Activated T-cell treated with anti-CD3 and anti-CD28 coated beads for 48 hours (primary cell): ENCODE measurements around the gene CYP26A1.
"Not testable (repeated sequence)": the region's sequence is repeated elsewhere in the genome, so short reads cannot be mapped to it uniquely, and the experiment has no call there.

ENCODE experiments used
- DNase-seq: peaks from one replicate; pipeline ENCODE4 v3.0.0-alpha.2; 2020; ENCODE audit warnings: low read depth

The CYP26A1 gene

GRCh38 chr10:93080350-93081046 is 6.8 kb downstream of the CYP26A1 start:
- no peak for DNase-seq

GRCh38 chr10:93081318-93081717 is 7.6 kb downstream of the CYP26A1 start:
- DNase-seq: no peak

DNA sequence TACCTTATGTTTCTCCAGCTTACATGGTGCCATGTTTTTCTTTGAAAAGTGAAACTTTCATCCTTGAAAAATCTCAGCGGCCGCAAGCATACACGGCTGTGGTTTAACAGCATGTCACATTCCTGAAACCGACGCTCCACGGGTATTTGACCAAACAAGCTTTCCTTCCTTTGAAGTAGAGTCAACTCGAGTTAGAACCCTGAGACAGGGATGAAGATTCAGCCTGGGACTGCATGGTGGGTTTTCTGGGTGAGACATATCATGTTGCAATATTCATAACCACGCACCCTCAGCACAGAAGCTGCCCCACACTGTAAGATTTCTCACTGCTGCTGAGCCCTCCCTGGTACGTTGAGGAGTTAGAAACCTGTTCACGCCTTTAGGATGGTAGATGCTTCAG is 8.1 kb downstream of the CYP26A1 start:
- no peak for DNase-seq

DNA sequence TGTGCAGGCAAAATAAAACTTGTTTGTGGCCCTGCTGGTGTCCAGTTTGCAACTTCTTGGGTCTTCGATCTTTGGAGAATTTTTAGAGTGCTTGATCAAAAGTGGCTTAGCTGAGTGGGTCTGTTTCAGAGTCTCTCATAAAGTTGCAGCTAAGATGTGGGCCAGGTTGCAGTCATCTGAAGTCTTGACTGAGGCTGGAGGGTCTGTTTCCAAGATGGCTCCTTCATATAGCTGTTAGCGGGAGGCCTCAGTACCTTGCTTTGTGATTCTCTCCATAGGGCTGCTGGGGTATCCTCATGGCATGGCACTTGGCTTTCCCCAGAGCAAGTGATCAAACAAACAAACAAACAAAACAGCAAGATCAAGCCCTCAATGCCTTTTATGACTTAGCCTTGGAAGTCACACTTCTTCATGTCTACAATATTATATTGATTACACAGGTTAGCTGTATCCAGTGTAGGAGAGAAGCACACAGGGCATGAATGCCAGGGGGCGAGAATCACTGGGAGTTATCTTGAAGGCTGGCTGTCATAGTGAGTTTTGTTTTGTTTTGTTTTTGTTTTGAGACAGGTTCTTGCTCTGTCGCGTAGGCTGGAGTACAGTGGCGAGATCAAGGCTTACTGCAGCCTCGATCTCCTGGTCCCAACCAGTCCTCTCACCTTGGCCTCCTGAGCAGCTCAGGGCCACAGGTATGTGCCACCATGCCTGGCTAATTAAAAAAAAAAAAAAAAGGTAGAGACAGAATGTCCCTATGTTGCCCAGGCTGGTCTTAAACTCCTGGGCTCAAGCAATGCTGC is 10.2 kb downstream of the CYP26A1 start:
- DNase-seq: no peak

DNA sequence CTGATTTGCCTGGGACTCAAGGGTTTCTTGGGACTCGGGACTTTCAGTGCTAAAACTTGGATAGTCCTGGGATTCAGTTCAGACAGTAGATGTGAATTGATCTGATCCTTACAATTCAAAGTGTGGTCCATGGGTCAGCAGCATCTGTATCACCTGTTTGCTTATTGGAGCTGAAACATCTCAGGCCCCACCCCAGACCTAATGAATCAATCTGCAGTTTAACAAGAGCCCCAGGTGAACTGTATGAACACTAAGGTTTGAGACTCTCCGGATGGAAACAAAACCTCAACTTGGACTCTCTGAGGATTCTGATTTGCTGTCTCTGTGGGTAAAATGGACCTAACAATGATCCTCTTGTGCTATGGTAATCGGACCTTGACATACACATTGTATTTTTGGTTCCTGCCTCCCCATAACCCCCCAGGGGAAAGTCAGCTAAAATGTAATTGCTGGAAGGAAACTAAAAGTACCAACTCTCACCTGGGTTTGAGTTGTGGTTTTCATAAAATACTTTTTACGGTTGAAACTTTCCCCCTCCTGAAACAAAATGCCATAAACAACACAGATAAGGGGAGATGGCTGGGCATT is 11.7 kb downstream of the CYP26A1 start:
- no peak for DNase-seq

DNA sequence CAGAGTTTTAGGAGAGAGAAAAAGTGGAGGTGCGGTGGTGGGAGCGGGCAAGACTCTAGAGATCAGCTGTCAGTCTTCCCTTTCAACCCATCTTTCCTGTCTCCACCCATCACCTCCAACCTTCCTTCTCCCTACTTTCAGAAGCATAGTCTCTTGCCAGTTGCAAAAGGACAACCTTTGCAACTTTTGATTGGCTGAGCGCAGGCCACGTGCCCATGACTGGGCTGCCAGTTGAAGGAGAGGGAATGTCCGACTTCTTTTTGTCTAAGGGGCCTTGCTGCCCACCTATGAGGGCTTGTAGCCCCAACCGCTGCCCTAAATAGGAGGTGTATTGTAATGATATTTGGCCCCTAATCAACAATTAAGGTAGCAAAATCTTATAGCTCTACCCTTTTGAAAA is 12.6 kb downstream of the CYP26A1 start:
- DNase-seq: no peak

GRCh38 chr10:93087846-93088245 is 14.2 kb downstream of the CYP26A1 start:
- no peak for DNase-seq

- no peak for DNase-seq
These were observed 14.8 kb downstream of the CYP26A1 start for GRCh38 chr10:93088466-93088865.

DNA sequence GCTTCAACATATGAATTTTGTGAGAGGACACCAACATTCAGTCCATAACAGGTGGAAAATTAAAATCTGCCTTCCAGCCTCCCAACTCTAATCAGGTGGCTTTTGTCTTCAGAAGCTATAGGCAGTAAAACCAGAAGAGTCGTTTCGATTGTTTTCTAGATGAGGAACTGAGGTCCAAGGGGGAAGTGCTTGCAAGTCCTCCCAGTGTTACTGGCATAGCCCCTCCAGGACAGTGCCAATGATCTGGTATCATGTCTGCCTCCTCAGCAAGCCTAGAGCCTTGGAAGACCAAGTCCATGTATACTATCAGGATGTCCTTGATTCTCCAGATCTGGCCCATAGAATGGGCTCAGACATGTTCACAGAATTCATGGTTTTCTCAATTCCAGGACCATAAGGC is 16.9 kb downstream of the CYP26A1 start:
- no peak for DNase-seq

DNA sequence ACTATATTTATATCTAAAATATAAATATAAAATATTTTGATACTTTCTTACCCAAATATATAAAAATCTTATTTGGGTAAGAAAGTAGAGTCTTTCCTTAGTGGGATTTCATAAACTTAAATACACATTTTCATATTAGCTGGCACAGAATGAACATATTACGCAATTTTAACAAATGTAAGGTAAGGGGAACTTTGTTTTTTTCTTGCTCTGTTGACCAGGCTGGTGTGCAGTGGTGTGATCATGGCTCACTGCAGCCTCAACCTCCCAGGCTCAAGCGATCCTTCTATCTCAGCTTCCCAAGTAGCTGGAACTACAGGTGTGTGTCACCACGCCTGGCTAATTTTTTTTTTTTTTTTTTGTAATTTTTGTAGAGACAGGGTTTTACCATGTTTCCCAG is 18.3 kb downstream of the CYP26A1 start:
- no peak for DNase-seq

DNA sequence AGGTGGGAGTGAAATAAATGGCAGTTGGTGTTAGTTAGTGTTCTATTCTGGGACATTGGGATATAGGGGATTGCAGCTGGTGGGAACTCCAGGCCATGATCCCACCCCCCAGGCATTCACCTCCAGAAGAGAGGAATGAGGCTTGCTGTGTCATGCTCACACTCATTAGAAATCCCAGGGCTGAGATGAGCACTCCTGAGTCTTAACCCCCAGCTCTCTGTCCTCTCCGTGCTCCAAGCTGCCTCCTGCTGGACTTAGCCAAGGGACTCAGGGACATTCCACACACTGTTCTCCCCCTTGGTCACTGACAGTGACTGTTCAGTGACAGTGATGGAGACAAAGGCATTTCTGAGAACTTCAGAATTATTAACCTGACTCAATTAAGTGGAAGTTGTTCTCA is 21.5 kb downstream of the CYP26A1 start:
- DNase-seq: no peak

GRCh38 chr10:93096901-93097300 is 23.2 kb downstream of the CYP26A1 start:
- DNase-seq: no peak

DNA sequence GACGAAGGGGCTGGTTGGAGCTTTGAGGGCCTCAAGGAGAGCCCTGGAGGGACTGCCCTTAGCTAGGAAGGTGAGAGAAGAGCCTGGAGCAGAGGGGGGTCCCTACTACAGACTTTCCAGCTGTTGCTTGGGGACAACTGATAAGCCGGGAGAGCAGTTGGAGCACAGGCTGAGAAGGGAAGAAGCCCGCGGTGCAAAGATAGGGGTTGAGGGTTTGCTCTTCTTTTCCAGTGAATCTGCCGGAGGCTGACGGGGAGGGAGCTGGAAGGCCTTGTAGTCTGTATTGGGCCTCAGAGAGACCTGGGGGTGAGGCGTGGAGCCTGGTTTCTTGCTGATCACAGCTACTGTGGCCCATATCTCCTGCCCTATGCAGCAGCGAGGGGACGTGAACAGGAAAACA is 23.7 kb downstream of the CYP26A1 start:
- no peak for DNase-seq

GRCh38 chr10:93098816-93099215 is 25.1 kb downstream of the CYP26A1 start:
- DNase-seq: no peak

DNA sequence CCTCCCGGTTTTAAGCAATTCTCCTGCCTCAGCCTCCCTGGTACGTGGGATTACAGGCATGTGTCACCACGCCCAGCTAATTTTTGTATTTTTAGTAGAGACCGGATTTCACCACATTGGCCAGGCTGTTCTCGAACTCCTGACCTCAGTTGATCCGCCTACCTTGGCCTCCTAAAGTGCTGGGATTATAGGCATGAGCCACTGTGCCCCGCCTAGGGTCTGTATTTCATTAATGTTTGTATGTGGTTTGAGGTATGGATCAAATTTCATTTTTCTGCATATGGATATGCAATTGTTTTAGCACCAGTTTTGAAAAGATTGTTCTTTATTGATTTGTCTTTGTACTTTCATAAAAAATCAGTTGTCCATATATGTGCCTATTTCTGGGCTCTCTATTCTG is 26.0 kb downstream of the CYP26A1 start:
- DNase-seq: no peak

DNA sequence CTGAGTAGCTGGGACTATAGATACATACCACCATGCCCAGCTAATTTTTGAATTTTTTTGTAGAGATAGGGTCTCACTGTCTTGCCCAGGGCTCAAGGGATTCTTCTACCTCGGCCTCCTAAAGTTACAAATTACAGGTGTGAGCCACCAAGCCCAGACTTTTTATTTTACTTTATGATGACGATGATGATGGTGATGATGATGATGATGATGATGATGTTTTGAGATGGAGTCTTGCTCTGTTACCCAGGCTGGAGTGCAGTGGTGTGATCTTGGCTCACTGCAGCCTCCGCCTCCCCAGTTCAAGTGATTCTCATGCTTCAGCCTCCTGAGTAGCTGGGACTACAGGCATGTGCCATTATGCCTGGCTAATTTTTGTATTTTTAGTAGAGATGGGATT is 27.5 kb downstream of the CYP26A1 start:
- DNase-seq: not testable (repeated sequence)

DNA sequence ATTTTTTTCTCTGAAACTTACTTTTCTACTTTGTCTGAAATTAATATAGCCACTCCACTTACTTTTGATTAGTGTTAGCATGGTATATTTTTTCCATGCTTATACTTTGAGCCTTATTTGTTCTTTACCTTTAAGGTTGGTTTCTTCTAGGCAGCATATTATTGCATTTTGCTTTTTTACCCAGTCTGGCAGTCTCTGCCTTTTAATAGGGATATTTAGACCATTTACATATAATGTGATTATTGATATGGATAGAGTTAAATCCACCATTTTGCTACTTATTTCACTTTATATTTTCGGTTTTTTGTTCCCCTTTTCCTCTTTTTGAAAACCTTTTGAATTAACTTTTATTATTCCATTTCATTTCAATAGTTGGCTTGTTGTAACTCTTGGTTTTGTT is 30.3 kb downstream of the CYP26A1 start:
- no peak for DNase-seq

DNA sequence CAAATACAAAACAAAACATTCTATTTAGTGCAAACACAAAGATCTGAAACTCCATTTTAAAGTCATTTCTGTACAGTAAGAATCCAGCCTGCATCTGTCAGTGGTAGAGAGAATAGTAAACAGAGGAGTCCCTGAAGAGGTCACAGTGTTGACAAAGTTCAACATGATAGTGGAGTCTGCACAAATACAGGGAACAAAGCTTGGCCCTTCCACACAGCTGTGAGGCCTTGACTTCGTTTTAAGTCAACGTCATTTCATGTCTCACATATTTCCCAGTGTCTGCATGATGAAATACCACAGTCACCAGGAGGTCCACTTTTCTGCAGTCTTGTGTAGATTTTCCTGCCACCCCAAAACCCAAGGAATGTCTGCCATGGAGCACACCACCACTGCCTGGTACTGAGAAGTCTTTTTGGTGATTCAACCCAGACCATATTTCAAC is 33.0 kb downstream of the CYP26A1 start:
- DNase-seq: no peak

- DNase-seq: no peak
These were observed 36.9 kb downstream of the CYP26A1 start for GRCh38 chr10:93110472-93111146.

DNA sequence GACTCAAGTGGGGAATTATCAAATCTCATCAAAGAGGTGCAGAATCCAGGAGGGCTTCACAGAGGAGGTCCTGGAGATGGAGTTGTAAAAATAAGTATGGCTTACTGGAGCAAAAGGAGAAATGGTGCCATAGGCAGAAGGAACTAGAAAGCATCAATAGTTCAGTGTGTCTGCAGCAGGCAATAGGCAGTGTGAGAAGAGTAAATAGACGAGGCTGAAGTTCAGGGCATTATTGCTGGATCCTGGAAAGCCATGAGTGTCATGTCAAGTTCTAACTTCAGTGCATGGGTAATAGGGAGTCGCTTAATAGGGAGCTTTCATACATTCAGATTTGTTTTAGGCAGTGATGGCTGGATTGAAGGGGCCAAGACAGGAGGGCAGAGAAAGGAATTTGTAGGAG is 39.3 kb downstream of the CYP26A1 start:
- no peak for DNase-seq

DNA sequence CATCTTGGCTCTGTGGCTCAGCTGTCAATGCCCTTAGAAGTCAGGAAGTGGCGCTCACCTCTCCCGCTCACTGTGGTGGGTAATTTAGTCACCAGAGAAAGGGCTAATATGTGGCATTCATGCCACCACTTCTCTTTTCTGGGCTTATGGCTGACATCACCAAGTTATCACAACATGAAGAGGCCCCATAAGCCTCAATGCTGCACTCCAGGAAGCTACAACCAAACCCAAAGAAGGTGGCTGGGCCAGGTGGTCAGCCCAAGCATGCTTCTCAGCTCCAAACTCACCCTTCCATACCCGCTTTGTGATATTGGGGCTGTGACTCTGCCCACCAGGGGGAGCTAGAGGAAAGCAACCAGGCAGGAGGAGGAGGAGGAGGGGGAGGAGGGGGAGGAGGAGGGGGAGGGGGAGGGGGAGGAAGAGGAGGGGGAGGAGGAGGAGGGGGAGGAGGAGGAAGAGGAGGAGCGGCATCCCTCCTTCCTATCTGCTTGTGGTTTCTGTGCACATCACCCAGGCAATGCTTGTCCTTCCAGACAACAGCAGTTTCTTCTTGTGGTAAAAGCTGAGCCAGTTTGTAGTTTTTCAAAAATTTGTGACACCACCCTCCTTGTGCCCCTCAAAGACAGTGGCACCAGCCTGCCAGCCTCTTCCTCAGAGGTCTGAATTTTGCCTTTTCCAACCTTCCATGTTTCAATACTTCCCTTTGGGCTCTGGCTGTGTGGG is 42.1 kb downstream of the CYP26A1 start:
- DNase-seq: peak; percentile 50

- no peak for DNase-seq
These were observed 47.6 kb downstream of the CYP26A1 start for GRCh38 chr10:93121311-93121710.
